Peyer's patch (tissue), 4 donors: Measurements from ENCODE around the gene MYCN.

Experiments
- POLR2A ChIP-seq, 2 donors: fragments of 450-650 bp; IDR thresholded peaks; one replicate each; pipeline ENCODE4 v1.5.1; 2017; ENCODE audit warnings: antibody characterized with exemption in 2 of 2, mild to moderate bottlenecking in 2 of 2, moderate library complexity in 2 of 2
- TF ChIP-seq, protein P1 (sequence below), 6 experiments: fragments of 450-650 bp in 4 of 6; fragments of 200-600 bp in 2 of 6; sonication (generic) in 1 of 6; IDR thresholded peaks; one replicate each; pipeline ENCODE4 v1.5.1; 2017 to 2019; ENCODE audit warnings: antibody characterized with exemption in 6 of 6, mild to moderate bottlenecking in 3 of 6, moderate library complexity in 1 of 6

DNA sequence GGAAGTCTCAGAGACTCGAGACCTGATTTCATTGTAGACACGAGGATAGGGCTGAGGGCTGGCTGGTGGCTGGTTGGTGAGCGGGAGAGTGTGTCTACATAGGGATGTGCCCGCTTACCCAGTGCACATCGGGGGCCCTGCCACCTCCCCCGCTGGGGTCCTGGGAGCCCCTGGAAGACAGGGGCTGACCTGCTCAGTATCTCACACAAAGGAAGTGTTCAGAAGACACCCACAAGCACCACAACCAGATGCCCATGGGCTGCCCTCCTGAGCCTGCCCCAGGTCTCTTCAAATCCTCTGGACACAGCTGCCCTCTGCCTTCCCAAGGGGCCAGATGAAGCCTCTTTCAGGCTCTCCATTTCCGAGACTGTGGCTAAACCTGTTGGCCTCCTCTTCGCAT is 43.1 kb downstream of the MYCN start:
- TF ChIP-seq POLR2A (IDR thresholded peaks at IDR 0.05): no peak
- TF ChIP-seq, protein P1, sequence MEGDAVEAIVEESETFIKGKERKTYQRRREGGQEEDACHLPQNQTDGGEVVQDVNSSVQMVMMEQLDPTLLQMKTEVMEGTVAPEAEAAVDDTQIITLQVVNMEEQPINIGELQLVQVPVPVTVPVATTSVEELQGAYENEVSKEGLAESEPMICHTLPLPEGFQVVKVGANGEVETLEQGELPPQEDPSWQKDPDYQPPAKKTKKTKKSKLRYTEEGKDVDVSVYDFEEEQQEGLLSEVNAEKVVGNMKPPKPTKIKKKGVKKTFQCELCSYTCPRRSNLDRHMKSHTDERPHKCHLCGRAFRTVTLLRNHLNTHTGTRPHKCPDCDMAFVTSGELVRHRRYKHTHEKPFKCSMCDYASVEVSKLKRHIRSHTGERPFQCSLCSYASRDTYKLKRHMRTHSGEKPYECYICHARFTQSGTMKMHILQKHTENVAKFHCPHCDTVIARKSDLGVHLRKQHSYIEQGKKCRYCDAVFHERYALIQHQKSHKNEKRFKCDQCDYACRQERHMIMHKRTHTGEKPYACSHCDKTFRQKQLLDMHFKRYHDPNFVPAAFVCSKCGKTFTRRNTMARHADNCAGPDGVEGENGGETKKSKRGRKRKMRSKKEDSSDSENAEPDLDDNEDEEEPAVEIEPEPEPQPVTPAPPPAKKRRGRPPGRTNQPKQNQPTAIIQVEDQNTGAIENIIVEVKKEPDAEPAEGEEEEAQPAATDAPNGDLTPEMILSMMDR (IDR thresholded peaks at IDR 0.05): no peak
